ENCODE results near the gene STAC. TPM values are rescaled to one million over a fixed set of nuclear protein-coding genes. Genes with fewer than 3 reads are reported as not detected.

Gene STAC
- total and polyA plus RNA-seq, 9 of the 15 experiments (the other 6 are each of a cell fraction or from before 2014, with no cell fraction given) = 0.11 TPM; not detected in 8

GRCh38 chr3:36548712-36549111 is 168.4 kb downstream of the STAC start:
- intact Hi-C loops (cut with micrococcal nuclease) = no loop called here
- BruUV-seq (replicated peaks) = no TSS peak
- TF ChIP-seq ATF4 (CRISPR knock-in tag; IDR thresholded peaks at IDR 0.05) = no peak
- no peak for TF ChIP-seq PBX2 (CRISPR knock-in tag; IDR thresholded peaks at IDR 0.05; ENCODE audit: low read depth)
- no peak for TF ChIP-seq PBX2 (tag; conservative IDR thresholded peaks at IDR 0.05; ENCODE audit: low read depth)
- TF ChIP-seq ZNF232 (CRISPR knock-in tag; IDR thresholded peaks at IDR 0.05) = no peak
- TF ChIP-seq ZBTB2 (IDR thresholded peaks at IDR 0.05) = no peak
- TF ChIP-seq NR1H2 (CRISPR knock-in tag; IDR thresholded peaks at IDR 0.05) = no peak
- no peak for TF ChIP-seq HDAC3 (IDR thresholded peaks at IDR 0.05; ENCODE audit: borderline replicate concordance, partially characterized antibody)
- TF ChIP-seq ZNF668 (CRISPR knock-in tag; IDR thresholded peaks at IDR 0.05) = no peak
- TF ChIP-seq EHMT2 (IDR thresholded peaks at IDR 0.05) = no peak
- no peak for TF ChIP-seq ZNF184 (CRISPR knock-in tag; IDR thresholded peaks at IDR 0.05)
- TF ChIP-seq GATAD2A (IDR thresholded peaks at IDR 0.05) = no peak
- no peak for TF ChIP-seq CBX2 (IDR thresholded peaks at IDR 0.05; ENCODE audit: insufficient read depth, low read length, poor library complexity, severe bottlenecking)
- no peak for TF ChIP-seq ZNF280A (IDR thresholded peaks at IDR 0.05; ENCODE audit: low read depth, partially characterized antibody)
- no peak for TF ChIP-seq NFYB (IDR thresholded peaks at IDR 0.05; ENCODE audit: extremely low read depth, insufficient read length)

More at GRCh38 chr3:36548712-36549111, 168.4 kb downstream of the STAC start:
- Histone ChIP-seq H3K79me2 (ENCODE audit: control insufficient read depth, insufficient read depth, low read length) (no peaks in the 10 kb centered on the region), H3K27me3 (ENCODE audit: control insufficient read depth in 2 of 2, insufficient read depth in 2 of 2, low read length in 2 of 2) (no peaks in the 10 kb centered on the region), H2AFZ (ENCODE audit: low read depth, low read length) (no peak overlapping the region), H3K27ac (ENCODE audit: extremely low read depth, low read depth, low read length) (no peak overlapping the region), H3K9me3 (replicated peaks; ENCODE audit: control insufficient read depth, insufficient read depth, low read depth, low read length) (0 out of 2 replicates have a peak, but pooled peaks cover 2% of the 10 kb centered on the region), H3K4me3 (no peak overlapping the region), H3K9ac (ENCODE audit: insufficient read depth in 1 of 2, low read depth in 2 of 2, low read length in 2 of 2) (no peak overlapping the region), H4K20me1 (replicated peaks; ENCODE audit: control insufficient read depth, insufficient read depth, low read length) (no peaks in the 10 kb centered on the region), H3K4me1 (replicated peaks in 1 of 2; ENCODE audit: control insufficient read depth in 2 of 2, insufficient read depth in 2 of 2, low read length in 2 of 2) (no peaks in the 10 kb centered on the region), H3K9me1 (ENCODE audit: control insufficient read depth, insufficient read depth, low read length) (no peaks in the 10 kb centered on the region), H3K36me3 (ENCODE audit: control insufficient read depth, insufficient read depth, low read length) (no peaks in the 10 kb centered on the region), H3K4me2 (ENCODE audit: insufficient read depth, low read length) (no peak overlapping the region)
- ChIA-PET CTCF (ENCODE audit: low intra/inter-chr PET ratio) (no interaction called here), POLR2A (no interaction called here)
- 0% methylated on average over 2 of the region's 2 CpGs for WGBS (ENCODE audit: insufficient coverage, low coverage, missing lambda C conversion rate)
- ATAC-seq (no peak), FAIRE-seq (no peak), DNase-seq (ENCODE audit: extremely low read depth in 1 of 4, low spot score in 3 of 4) (no peak)
- in situ Hi-C loops (cut with MboI) = no loop called here

All from K562 (cell line).